Astrocyte (in vitro differentiated cells and primary cell): ENCODE data around the gene BRD4.

ENCODE experiments used
- EZH2 ChIP-seq: IDR thresholded peaks from 2 replicates; pipeline ENCODE4 v1.6.1; 2012; ENCODE audit warnings: mild to moderate bottlenecking, low read length, inconsistent platforms; ENCODE audit not compliant: insufficient read depth
- TF ChIP-seq, protein P1 (sequence below): IDR thresholded peaks from 2 replicates; pipeline ENCODE4 v1.5.1; 2011; ENCODE audit warnings: low read depth, mild to moderate bottlenecking, inconsistent platforms, low read length, moderate library complexity; ENCODE audit not compliant: insufficient read depth

- TF ChIP-seq, protein P1, sequence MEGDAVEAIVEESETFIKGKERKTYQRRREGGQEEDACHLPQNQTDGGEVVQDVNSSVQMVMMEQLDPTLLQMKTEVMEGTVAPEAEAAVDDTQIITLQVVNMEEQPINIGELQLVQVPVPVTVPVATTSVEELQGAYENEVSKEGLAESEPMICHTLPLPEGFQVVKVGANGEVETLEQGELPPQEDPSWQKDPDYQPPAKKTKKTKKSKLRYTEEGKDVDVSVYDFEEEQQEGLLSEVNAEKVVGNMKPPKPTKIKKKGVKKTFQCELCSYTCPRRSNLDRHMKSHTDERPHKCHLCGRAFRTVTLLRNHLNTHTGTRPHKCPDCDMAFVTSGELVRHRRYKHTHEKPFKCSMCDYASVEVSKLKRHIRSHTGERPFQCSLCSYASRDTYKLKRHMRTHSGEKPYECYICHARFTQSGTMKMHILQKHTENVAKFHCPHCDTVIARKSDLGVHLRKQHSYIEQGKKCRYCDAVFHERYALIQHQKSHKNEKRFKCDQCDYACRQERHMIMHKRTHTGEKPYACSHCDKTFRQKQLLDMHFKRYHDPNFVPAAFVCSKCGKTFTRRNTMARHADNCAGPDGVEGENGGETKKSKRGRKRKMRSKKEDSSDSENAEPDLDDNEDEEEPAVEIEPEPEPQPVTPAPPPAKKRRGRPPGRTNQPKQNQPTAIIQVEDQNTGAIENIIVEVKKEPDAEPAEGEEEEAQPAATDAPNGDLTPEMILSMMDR = no peak
- TF ChIP-seq EZH2 = no peak
These were observed 34.7 kb downstream of the BRD4 start for GRCh38 chr19:15297416-15298224.
